HUES64 (cell line): ENCODE measurements around the gene SGK1.

Experiments
- H3K27ac ChIP-seq: 2 replicates; pipeline ENCODE4 v1.7.0; 2013; ENCODE audit warnings: low read depth, low read length, inconsistent platforms
- H3K27me3 ChIP-seq: 2 replicates; pipeline ENCODE4 v1.6.1; 2013; ENCODE audit warnings: mild to moderate bottlenecking, low read length; ENCODE audit not compliant: insufficient read depth
- H3K36me3 ChIP-seq: 2 replicates; pipeline ENCODE4 v1.6.1; 2013; ENCODE audit warnings: mild to moderate bottlenecking, low read length; ENCODE audit not compliant: insufficient read depth
- H3K4me1 ChIP-seq: 2 replicates; pipeline ENCODE4 v1.6.1; 2013; ENCODE audit warnings: mild to moderate bottlenecking, low read length, moderate library complexity; ENCODE audit not compliant: insufficient read depth
- H3K4me3 ChIP-seq: 2 replicates; pipeline ENCODE4 v1.5.1; 2013; ENCODE audit warnings: mild to moderate bottlenecking, low read length, moderate library complexity
- H3K9ac ChIP-seq: 2 replicates; pipeline ENCODE4 v1.6.1; 2013; ENCODE audit warnings: mild to moderate bottlenecking, low read depth, low read length
- H3K9me3 ChIP-seq: 2 replicates; pipeline ENCODE4 v1.6.1; 2013; ENCODE audit warnings: low read depth, low read length; ENCODE audit not compliant: insufficient read depth
- WGBS: fragments of 150-250, 120-280 bp; methylation state at CpG from one replicate; pipeline ENCODE4 v1.1.7; 2013; ENCODE audit warnings: missing lambda C conversion rate; 5-methylcytosine and 5-hydroxymethylcytosine counted together

SGK1 gene

GRCh38 chr6:134347885-134348805 is 30.2 kb upstream of the SGK1 start:
- H3K9ac ChIP-seq: no peak overlapping the region
- H3K4me3 ChIP-seq: no peak overlapping the region
- no peaks in the 10 kb centered on the region for H3K27me3 ChIP-seq
- H3K36me3 ChIP-seq: no peaks in the 10 kb centered on the region
- no peak overlapping the region for H3K27ac ChIP-seq
- 92% methylated on average over 22 of the region's 22 CpGs for WGBS
- H3K4me1 ChIP-seq: peaks cover 10% of the 10 kb centered on the region; the same call in 1 of the 2 replicates
- H3K9me3 ChIP-seq: no peaks in the 10 kb centered on the region

- Histone ChIP-seq H3K36me3 (no peaks in the 10 kb centered on the region), H3K27ac (no peak overlapping the region), H3K27me3 (no peaks in the 10 kb centered on the region), H3K9ac (no peak overlapping the region), H3K4me3 (no peak overlapping the region), H3K4me1 (peaks cover 6% of the 10 kb centered on the region; the same call in 1 of the 2 replicates), H3K9me3 (no peaks in the 10 kb centered on the region)
- 93% methylated on average over 7 of the region's 7 CpGs for WGBS
These were observed 29.1 kb upstream of the SGK1 start for GRCh38 chr6:134346932-134347545.

- Histone ChIP-seq H3K9me3 (no peaks in the 10 kb centered on the region), H3K27ac (no peak overlapping the region), H3K4me3 (no peak overlapping the region), H3K4me1 (no peaks in the 10 kb centered on the region), H3K27me3 (no peaks in the 10 kb centered on the region), H3K36me3 (no peaks in the 10 kb centered on the region), H3K9ac (no peak overlapping the region)
- WGBS: 97% methylated on average over 8 of the region's 8 CpGs
These were observed 27.9 kb upstream of the SGK1 start for GRCh38 chr6:134345789-134346188.

- Histone ChIP-seq H3K27ac (no peak overlapping the region), H3K4me1 (no peaks in the 10 kb centered on the region)
- 91% methylated on average over 6 of the region's 6 CpGs for WGBS
These were observed 25.2 kb upstream of the SGK1 start for GRCh38 chr6:134343066-134343465.

GRCh38 chr6:134341999-134342567 is 24.2 kb upstream of the SGK1 start:
- WGBS: 83% methylated on average over 9 of the region's 10 CpGs
- Histone ChIP-seq H3K4me1 (no peaks in the 10 kb centered on the region), H3K36me3 (no peaks in the 10 kb centered on the region), H3K9me3 (no peaks in the 10 kb centered on the region), H3K4me3 (no peak overlapping the region), H3K27me3 (no peaks in the 10 kb centered on the region), H3K27ac (no peak overlapping the region), H3K9ac (no peak overlapping the region)

More at GRCh38 chr6:134343066-134343465, 25.2 kb upstream of the SGK1 start:
- Histone ChIP-seq H3K36me3 (no peaks in the 10 kb centered on the region), H3K9ac (no peak overlapping the region), H3K9me3 (no peaks in the 10 kb centered on the region), H3K4me3 (no peak overlapping the region), H3K27me3 (no peaks in the 10 kb centered on the region)

GRCh38 chr6:134340179-134340975 is 22.5 kb upstream of the SGK1 start:
- Histone ChIP-seq H3K27me3 (no peaks in the 10 kb centered on the region), H3K27ac (no peak overlapping the region), H3K36me3 (no peaks in the 10 kb centered on the region), H3K9me3 (no peaks in the 10 kb centered on the region), H3K4me1 (no peaks in the 10 kb centered on the region), H3K4me3 (no peak overlapping the region), H3K9ac (no peak overlapping the region)
- 93% methylated on average over 6 of the region's 6 CpGs for WGBS

GRCh38 chr6:134339216-134339615 is 21.3 kb upstream of the SGK1 start:
- no peaks in the 10 kb centered on the region for H3K27me3 ChIP-seq
- no peak overlapping the region for H3K4me3 ChIP-seq
- no peaks in the 10 kb centered on the region for H3K4me1 ChIP-seq
- no peaks in the 10 kb centered on the region for H3K36me3 ChIP-seq
- no peak overlapping the region for H3K27ac ChIP-seq
- H3K9me3 ChIP-seq: no peaks in the 10 kb centered on the region
- H3K9ac ChIP-seq: no peak overlapping the region

GRCh38 chr6:134331256-134331655 is 13.3 kb upstream of the SGK1 start:
- 100% methylated on average over 1 of the region's 2 CpGs for whole genome bisulfite sequencing
- Histone ChIP-seq H3K36me3 (no peaks in the 10 kb centered on the region), H3K9me3 (no peaks in the 10 kb centered on the region), H3K27ac (no peak overlapping the region), H3K9ac (no peak overlapping the region), H3K27me3 (no peaks in the 10 kb centered on the region), H3K4me1 (no peaks in the 10 kb centered on the region), H3K4me3 (no peak overlapping the region)

- WGBS: 83% methylated on average over 1 of the region's 1 CpG
- Histone ChIP-seq H3K9ac (no peak overlapping the region), H3K27ac (no peak overlapping the region), H3K27me3 (no peaks in the 10 kb centered on the region), H3K4me1 (no peaks in the 10 kb centered on the region), H3K36me3 (no peaks in the 10 kb centered on the region), H3K9me3 (no peaks in the 10 kb centered on the region), H3K4me3 (no peak overlapping the region)
These were observed 12.6 kb upstream of the SGK1 start for GRCh38 chr6:134330555-134330954.

- no peaks in the 10 kb centered on the region for H3K9me3 ChIP-seq
- no peaks in the 10 kb centered on the region for H3K4me1 ChIP-seq
- no peaks in the 10 kb centered on the region for H3K36me3 ChIP-seq
- WGBS: no CpG with 5 or more reads among the region's 2 CpGs
- H3K27ac ChIP-seq: no peak overlapping the region
- H3K9ac ChIP-seq: no peak overlapping the region
- no peaks in the 10 kb centered on the region for H3K27me3 ChIP-seq
- no peak overlapping the region for H3K4me3 ChIP-seq
These were observed 10.9 kb upstream of the SGK1 start for GRCh38 chr6:134328792-134329191.

GRCh38 chr6:134328138-134328537 is 10.2 kb upstream of the SGK1 start:
- Histone ChIP-seq H3K9ac (no peak overlapping the region), H3K4me1 (no peaks in the 10 kb centered on the region), H3K27ac (no peak overlapping the region), H3K4me3 (no peak overlapping the region), H3K9me3 (no peaks in the 10 kb centered on the region), H3K36me3 (no peaks in the 10 kb centered on the region), H3K27me3 (no peaks in the 10 kb centered on the region)
- 92% methylated on average over 2 of the region's 2 CpGs for WGBS
